BE2C (cell line): ENCODE data around the gene SFXN1.

Source experiments
- DNase-seq: peaks from one replicate; pipeline ENCODE4 v3.0.0-alpha.2; 2020
- H3K27me3 ChIP-seq: fragments of 250-450 bp; sonication (Bioruptor Pico); 2 replicates; pipeline ENCODE4 v1.5.1; 2020; ENCODE audit warnings: mild to moderate bottlenecking
- H3K36me3 ChIP-seq: fragments of 250-450 bp; sonication (Bioruptor Pico); 2 replicates; pipeline ENCODE4 v1.5.1; 2020; ENCODE audit warnings: mild to moderate bottlenecking
- H3K4me1 ChIP-seq: fragments of 250-450 bp; sonication (Bioruptor Pico); 2 replicates; pipeline ENCODE4 v1.5.1; 2020
- H3K4me3 ChIP-seq: 2 replicates; pipeline ENCODE4 v1.5.1; 2011; ENCODE audit warnings: low read depth, low read length
- H3K9me3 ChIP-seq: fragments of 250-450 bp; sonication (Bioruptor Pico); 2 replicates; pipeline ENCODE4 v1.5.1; 2020
- TF ChIP-seq, protein P1 (sequence below): IDR thresholded peaks from 2 replicates; pipeline ENCODE4 v1.5.1; 2012; ENCODE audit warnings: mild to moderate bottlenecking, low read depth, low read length

SFXN1 gene

DNA sequence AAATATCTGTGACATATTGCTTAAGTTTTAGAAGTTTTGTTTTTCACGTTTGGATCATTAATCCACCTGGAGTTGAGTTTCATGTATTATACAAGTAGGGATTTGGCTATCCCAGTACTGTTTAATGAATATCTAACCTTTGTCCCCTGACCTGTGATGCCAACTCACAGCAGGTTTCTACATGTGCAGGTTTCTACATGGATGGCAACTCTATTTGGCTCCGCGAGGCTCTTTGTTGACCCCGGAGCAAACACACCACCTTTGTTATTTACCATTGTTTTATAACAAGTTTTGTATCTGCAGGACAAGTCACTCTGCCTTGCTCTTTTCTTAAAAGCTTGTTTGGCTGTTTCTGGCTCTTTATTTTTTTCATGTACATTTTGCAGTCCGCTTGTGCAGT, 920 bp upstream of the SFXN1 start:
- H3K9me3 ChIP-seq = no peaks in the 10 kb centered on the region
- H3K4me3 ChIP-seq = no peak overlapping the region
- H3K27me3 ChIP-seq = peaks cover 6% of the 10 kb centered on the region
- TF ChIP-seq, protein P1, sequence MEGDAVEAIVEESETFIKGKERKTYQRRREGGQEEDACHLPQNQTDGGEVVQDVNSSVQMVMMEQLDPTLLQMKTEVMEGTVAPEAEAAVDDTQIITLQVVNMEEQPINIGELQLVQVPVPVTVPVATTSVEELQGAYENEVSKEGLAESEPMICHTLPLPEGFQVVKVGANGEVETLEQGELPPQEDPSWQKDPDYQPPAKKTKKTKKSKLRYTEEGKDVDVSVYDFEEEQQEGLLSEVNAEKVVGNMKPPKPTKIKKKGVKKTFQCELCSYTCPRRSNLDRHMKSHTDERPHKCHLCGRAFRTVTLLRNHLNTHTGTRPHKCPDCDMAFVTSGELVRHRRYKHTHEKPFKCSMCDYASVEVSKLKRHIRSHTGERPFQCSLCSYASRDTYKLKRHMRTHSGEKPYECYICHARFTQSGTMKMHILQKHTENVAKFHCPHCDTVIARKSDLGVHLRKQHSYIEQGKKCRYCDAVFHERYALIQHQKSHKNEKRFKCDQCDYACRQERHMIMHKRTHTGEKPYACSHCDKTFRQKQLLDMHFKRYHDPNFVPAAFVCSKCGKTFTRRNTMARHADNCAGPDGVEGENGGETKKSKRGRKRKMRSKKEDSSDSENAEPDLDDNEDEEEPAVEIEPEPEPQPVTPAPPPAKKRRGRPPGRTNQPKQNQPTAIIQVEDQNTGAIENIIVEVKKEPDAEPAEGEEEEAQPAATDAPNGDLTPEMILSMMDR = no peak
- DNase-seq = no peak
- H3K36me3 ChIP-seq = peaks cover 24% of the 10 kb centered on the region
- no peaks in the 10 kb centered on the region for H3K4me1 ChIP-seq

DNA sequence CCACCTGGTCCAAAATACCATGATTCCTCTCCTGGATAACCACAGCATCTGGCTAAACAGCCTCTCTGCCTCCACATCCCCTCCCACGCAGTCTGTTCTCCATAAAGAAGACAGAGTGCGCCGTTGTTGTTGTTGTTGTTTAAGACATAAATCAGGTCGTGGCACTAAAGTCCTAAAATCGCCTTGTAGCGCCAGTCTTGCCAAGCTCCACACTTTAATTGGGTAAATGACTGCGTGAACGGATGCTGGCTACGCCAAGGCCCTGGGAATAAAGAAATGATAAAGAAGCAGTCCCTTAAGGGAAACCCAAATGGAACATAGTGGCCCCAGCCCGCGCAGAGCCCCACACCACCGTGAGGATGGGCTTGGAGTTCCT, 364 bp upstream of the SFXN1 start:
- H3K27me3 ChIP-seq = peaks cover 6% of the 10 kb centered on the region

DNA sequence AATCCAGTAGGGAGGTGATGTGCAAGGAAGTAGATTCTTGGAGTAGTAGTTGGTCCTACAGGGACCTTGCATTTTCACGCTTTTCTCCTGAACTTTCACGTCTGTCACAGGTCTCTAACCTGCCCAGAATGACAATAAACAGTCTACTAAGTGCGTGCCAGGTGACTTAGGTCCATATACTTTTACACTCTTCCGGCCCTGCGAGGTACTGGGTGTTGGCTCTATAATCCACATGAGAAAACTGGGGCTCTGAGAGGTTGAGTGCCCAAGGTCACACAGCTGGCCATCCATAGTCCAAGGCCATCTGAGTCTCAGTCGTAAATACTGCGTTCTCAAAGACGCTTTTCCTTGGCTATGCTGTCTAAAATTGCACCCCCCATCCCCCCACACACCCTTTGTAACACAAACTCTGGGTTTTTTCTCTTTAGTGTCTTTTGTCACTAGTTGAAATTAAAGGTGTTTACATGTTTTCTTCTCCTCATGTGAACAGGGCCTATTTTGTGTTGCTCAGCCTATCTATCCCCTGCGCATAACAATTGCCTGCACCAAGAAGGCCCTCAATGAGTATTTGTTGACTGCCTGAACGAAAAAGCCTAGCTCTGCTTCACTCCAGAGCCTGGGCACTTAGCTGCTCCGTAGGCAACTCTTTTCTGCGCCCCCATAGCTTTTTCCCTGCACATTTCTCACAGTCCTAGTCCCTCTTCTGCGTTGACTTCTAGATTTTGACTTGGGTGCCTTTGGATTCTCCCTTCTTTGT, 943 bp downstream of the SFXN1 start:
- DNase-seq = no peak
- TF ChIP-seq, protein P1 = no peak
- Histone ChIP-seq H3K27me3 (peaks cover 3% of the 10 kb centered on the region), H3K9me3 (no peaks in the 10 kb centered on the region), H3K4me1 (no peaks in the 10 kb centered on the region), H3K36me3 (peaks cover 36% of the 10 kb centered on the region), H3K4me3 (peak overlapping the region; percentile 87)

More for the DNA sequence above, 364 bp upstream of the SFXN1 start:
- peak overlapping the region; percentile 87 for H3K4me3 ChIP-seq
- TF ChIP-seq, protein P1 = no peak
- no peak for DNase-seq
- H3K9me3 ChIP-seq = no peaks in the 10 kb centered on the region
- H3K36me3 ChIP-seq = peaks cover 27% of the 10 kb centered on the region
- no peaks in the 10 kb centered on the region for H3K4me1 ChIP-seq

DNA sequence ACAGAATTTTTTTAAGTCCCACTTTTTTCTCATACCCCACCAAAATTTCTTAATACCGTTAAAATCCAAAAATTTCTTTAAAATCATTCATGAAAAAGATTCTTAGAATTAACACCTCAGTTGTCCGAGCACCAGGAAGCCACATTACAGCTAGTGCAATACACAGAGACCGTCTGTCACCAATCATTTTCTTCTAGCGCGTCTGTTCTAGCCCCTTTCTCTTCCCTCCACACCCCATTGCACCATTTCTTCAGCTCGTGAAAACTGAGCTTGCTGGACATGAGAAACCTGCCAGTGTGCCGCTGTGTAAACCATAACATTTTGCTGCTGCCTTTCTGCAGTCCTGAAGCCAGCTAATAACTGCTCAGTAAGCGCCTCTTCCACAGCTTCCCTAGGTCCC, 5.0 kb downstream of the SFXN1 start:
- no peaks in the 10 kb centered on the region for H3K4me1 ChIP-seq
- no peaks in the 10 kb centered on the region for H3K9me3 ChIP-seq
- H3K27me3 ChIP-seq = no peaks in the 10 kb centered on the region
- TF ChIP-seq, protein P1 = no peak
- peaks cover 67% of the 10 kb centered on the region for H3K36me3 ChIP-seq
- no peak overlapping the region for H3K4me3 ChIP-seq
- no peak for DNase-seq

DNA sequence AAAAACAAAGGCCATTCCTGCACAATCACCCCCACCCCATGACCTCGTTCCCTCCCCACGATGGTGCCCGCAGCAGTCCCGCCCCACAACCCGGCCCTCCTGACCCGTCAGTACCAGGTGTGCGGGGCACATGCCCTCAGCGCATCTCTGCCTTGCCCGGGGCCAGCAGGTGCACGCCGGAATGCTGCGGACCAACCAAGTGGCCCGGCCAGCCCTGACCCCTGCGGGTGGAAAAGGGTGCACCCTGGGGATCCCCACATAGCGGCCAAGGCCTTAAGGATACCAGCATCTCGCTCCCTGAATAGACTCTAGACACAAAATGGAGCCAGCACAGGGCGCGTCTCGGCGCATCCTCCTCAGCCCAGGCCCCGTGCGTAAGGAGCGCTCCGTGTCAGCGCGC, 6.0 kb downstream of the SFXN1 start:
- peaks cover 74% of the 10 kb centered on the region for H3K36me3 ChIP-seq
- TF ChIP-seq, protein P1 = no peak

DNA sequence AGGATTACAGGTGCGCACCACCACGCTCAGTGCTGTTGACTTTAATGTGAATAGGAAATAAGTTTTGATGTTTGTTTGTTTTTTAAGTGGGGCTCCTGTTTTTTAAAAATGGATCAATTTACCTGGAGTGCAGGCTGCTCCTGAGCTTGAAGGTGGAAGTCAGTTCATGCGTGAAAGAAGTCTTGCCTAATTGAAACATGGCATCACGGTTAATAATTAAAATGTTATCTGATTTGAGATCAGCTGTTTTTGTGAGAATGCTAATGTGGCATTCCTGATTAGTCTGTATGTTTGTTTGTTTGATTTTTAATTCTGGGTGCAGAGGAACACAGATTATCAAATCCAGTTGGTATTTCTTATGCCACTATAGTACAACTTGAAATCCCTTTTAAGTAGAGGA, 6.5 kb downstream of the SFXN1 start:
- peaks cover 79% of the 10 kb centered on the region for H3K36me3 ChIP-seq

More for the DNA sequence above, 6.0 kb downstream of the SFXN1 start:
- H3K9me3 ChIP-seq = no peaks in the 10 kb centered on the region
- H3K4me1 ChIP-seq = no peaks in the 10 kb centered on the region
- H3K4me3 ChIP-seq = no peak overlapping the region
- H3K27me3 ChIP-seq = no peaks in the 10 kb centered on the region
- no peak for DNase-seq

More for the DNA sequence above, 6.5 kb downstream of the SFXN1 start:
- H3K4me3 ChIP-seq = no peak overlapping the region
- TF ChIP-seq, protein P1 = no peak
- no peaks in the 10 kb centered on the region for H3K9me3 ChIP-seq
- no peak for DNase-seq
- H3K27me3 ChIP-seq = no peaks in the 10 kb centered on the region
- no peaks in the 10 kb centered on the region for H3K4me1 ChIP-seq
